ENCODE measurements around the gene PEPD.
"Not testable (repeated sequence)": the region's sequence is repeated elsewhere in the genome, so short reads cannot be mapped to it uniquely, and the experiment has no call there.

The PEPD gene

DNA sequence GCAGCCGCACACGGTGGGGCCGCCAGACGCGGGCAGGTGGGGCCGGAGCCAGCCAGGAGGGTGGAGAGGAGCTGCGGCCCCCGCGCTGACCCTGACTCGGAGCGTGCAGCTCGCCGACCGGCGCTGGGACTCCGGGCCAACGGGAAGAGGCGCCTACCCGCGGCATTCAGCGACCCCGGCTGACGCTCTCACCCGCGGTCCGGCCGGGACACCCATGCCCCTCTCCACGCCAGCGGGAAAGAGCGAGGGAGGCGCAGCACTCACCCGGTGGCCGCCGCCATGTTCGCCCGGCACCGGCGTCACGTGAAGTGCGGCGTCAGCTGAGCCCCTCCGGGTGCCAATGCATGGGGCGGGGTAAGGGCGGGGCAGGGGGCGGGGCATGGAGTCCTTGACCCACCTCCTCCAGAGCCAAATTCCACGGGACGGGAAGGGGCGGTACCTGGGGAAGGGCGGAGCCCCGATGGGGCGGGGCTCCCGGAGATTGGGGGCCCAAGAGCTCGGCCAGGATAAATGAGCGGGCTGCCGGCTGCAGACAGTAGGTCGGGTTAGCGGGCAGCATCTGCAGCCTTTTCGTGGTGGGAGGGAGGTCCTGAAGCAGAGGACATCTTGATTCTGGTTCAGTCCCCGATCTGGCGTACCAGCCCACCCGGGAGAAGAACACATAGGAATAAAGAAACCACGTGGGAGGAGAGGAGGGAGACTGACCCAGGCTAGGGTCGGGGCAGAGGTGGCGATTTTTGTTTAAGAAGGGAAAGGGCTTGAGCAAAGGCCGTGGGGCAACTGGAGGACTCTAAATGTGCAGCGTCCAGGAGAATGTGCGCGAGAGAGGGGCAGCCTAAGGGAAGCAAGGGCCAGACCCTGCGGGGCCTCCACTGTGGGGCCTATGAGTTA, at the start of gene PEPD:
Gene PEPD, minus strand, starts transcription at position 312 of the 891 bp plus-strand sequence. Its CDS starts 31 bp downstream, at position 281.
- DNase-seq (ENCODE audit: low read depth in 2 of 2), result peak; percentile 71 to 75

DNA sequence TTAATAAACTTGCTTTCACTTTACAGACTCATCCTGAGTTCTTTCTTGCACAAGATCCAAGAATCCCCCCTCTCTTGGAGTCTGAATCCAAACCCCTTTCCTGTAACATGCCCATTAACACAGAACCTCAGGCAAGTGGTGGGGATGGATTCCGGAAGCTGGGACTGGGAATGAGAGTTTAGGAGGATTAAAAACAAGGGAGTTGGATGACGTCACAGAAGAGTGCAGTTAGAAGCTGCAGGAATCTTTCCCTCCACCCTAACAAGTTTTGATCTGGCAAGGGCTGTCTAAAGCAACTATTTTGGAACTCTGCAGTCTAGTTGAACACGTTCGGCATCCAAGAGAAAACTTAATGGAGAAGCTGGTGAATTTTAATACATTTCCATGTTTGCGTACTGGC, 48.2 kb upstream of the PEPD start:
- DNase-seq (ENCODE audit: low read depth in 2 of 2), result no peak

DNA sequence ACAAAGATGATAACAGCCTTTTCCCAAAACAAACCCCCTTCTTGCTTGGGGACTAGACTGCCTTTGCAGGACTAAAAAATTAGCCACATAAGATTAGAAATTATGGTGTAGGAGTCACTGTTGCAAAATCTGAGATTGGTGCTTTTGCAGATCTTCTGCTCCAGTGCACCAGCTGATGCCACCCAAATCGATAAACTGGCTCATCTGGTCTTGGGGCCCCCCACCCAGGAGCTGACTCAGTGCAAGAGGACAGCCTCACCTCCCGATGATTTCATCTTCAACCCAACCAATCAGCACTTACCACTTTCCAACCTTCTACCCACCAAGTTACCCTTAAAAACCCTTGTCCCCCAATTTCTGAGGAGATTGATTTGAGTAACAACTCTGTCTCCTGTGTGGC, 47.1 kb upstream of the PEPD start:
- no peak for DNase-seq (ENCODE audit: low read depth in 2 of 2)

DNA sequence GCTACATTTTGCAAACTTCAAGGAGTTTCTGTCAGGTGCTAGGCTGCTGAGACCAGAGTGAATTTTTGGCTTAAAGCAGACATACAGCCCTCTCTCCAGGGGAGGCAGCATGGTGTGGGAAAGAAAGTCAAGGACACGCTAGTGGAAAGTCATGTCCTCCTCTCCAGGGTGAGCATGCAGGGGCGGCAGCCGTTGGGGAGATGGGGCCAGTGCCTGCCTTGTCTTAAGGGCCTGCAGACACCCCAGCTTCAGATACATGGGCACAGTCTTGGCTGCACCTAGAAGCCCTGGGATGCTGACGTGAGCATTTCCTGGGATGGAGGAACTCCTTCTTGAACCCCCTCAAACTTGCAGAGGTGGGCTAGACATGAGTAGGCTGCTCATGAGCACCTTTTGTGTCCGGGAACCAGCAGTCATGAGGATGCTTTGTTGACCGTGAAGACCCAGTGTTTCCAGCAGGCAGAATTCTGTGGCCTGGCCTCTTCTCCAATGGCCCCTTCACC, 43.3 kb upstream of the PEPD start:
- no peak for DNase-seq (ENCODE audit: low read depth in 2 of 2)

DNA sequence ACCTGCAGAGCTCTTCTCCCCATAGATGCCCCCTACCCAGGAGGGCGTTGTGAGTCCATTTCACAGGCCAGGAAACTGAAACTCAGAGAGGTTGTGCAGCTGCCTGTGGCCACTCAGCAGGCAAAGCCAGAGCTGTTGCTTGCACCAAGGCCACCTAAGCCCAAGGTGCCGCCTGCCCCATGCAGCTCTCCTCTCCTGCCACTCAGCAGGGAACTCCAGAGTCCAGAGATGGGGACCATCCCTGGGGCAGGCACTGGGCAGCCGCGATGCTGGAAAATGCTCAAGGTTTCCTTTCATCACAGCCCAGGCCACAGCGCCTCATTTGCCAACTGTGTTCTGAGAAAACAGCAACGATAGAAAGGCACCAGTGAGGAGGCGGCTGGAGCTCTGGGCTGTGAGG, 41.0 kb upstream of the PEPD start:
- no peak for DNase-seq (ENCODE audit: low read depth in 2 of 2)

DNA sequence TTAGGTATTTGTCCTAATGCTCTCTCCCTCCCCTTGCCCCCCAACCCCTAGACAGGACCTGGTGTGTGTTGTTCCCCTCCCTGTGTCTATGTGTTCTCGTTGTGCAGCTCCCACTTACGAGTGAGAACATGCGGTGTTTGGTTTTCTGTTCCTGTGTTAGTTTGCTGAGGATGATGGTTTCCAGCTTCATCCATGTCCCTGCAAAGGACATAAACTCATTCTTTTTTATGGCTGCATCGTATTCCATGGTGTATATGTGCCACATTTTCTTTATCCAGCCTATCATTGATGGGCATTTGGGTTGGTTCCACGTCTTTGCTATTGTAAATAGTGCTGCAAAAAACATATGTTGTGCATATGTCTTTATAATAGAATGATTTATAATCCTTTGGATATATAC, 40.1 kb upstream of the PEPD start:
- DNase-seq (ENCODE audit: low read depth in 2 of 2), result not testable (repeated sequence)

DNA sequence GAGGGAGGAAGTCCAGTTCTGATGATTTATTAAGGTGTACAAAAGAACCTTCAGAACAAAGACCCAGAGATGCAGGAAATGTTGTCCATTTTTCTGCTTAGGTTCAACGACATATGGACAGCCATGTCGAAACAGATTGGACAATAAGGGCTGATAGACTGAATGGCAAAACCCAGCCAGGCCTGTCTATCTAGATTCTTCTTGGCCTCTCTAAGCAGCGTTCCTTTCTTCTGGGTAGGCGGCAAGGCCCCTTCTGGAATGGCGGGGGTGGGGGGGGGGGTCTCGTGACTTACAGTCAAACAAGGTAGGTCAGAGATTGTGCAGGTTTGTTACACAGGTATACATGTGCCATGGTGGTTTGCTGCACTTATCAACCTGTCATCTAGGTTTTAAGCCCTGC, 39.7 kb upstream of the PEPD start:
- no peak for DNase-seq (ENCODE audit: low read depth in 2 of 2)

DNA sequence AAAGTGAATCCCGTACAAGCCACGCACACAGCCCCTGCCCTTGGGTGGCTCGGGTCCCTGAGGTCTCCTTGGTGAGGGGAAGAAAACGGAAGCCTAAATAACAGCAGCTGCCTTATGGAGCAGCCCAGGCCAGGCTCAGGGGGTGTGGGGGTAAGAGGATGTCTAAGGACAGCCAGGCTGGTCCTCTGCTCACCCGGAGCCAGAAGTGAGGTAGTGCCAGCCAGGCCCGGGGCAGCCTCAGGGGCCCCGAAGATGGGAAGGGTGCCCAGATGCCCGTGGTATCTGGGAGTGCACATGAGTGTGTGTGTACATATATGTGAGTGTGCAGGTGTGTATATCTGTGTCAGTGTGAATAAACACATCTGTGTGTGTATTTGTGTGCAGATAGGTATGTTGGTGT, 38.4 kb upstream of the PEPD start:
- DNase-seq (ENCODE audit: low read depth in 2 of 2), result no peak

DNA sequence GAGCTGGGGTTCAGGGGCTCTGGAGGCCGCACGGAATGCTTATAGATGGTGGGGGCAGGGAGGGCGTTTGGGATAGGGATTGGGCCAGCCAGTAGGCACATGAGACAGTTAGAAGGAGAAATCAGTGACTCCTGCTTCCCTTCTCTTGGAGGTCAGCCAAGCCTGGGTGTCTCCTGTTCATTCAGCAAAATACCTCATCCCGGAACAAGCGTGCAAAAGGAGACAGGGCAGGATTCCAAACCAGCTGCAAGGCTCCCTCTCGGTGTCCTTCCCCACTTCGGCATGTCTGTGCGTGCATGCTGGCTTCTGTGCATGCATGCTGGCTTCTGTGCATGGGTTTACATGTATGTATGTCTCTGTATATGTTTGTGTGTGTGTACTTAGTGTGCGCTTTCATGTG, 37.3 kb upstream of the PEPD start:
- DNase-seq (ENCODE audit: low read depth in 2 of 2), result no peak

DNA sequence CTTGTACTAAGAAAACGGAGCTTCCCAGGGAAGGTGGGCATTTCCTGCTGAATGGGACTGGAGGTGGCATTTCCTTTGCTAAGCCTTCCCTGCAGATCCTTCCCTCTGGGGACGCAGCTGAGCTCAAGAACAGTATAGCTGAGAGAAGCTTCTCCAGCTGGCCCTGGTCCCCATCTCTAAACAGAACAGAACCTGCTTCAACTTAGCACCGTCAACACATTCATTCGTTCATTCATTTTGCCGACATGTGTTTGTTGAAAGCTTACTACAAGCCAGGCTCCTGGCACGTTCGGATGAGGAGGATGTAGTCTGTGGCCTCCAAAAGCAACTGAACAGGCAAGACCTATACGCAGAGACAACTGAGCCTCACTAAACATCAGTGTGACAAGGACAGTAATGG, 36.6 kb upstream of the PEPD start:
- DNase-seq (ENCODE audit: low read depth in 2 of 2), result no peak

DNA sequence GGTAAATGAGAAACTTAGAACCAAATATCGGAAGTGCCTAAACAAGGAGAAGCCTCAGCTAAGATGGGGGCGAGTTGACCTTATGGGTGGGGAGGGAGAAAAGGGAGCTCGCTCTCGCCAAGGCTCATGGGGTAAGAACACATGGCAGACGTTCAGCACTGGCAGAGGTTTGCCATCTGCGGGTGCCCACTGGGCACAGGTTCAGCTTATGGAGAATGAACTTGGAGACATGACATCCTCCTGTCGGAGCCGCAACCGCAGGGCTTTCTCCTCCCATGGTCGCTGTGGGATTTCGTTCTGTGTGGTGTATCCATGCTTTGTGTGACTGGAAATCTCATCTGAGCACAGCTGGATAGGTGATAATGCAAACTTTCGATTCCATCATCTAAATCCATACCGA, 36.1 kb upstream of the PEPD start:
- no peak for DNase-seq (ENCODE audit: low read depth in 2 of 2)

DNA sequence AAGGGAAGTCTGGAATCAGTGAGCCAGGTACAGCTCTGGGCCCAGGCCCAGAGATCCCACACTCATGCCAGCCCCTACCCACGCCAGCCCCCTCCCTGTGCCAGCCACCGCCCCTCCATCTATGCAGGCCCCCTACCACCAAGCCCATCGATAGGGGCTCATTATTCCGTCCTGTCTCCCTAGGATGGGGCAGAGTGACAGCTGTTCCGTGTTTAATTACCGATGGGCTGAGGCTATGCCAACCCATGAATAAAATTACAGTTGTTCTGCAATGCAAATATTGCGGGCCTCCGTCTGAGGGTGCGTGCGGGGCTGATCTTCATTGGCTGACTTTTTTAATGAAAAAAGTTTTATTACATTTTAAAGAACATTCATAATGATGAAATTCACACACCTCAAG, 35.6 kb upstream of the PEPD start:
- DNase-seq (ENCODE audit: low read depth in 2 of 2), result no peak

DNA sequence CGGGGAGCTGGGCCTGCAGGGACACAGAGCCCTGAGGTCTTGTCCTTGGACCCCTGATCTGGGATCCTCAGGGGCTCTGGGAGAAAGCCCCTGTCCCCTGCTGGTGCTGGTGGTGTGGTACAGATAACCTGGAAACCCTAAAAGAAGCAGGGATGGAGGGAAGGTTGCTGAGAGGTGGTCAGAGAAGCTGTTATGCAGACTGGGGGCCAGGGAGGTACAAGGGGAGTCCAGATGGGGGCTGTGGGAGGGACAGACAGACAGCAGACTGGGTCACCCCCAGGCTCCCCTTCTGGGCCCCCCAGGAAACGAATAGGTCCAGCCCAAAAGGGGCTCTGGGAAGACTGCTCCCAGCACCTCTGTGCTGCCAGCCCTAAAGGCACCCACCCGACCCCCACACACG, 34.7 kb upstream of the PEPD start:
- no peak for DNase-seq (ENCODE audit: low read depth in 2 of 2)

DNA sequence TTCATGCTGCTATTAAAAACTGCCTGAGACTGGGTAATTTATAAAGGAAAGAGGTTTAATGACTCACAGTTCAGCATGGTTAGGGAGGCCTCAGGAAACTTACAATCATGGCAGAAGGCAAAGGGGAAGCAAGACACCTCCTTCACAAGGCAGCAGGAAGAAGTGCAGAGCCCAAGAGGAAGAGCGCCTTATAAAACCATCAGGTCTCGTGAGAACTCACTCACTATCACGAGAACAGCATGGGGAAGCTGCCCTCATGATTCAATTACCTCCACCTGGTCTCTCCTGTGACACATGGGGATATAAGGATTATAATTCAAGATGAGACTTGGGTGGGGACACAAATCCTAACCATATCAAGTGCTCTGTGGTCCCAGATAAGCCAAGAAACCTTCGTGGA, 34.1 kb upstream of the PEPD start:
- DNase-seq (ENCODE audit: low read depth in 2 of 2), result not testable (repeated sequence)

DNA sequence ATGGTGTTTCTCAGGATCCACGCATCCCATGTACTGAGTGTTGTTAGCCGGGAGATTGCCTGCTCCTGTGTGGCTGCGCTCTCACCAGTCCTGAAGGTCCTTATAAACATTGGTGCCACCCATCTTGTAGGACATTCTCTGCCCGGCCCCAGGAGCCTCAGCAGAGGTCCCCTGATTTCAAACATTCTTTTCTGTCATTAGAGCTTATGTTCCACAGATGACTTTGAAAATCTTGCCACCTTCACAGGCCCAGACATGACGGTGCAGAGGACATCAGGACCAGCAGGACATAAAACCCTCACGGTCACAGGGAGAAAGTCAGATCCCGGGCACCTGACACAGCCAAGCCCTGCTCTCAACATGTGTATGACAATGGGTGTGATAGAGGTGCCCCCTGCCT, 33.2 kb upstream of the PEPD start:
- DNase-seq (ENCODE audit: low read depth in 2 of 2), result no peak

DNA sequence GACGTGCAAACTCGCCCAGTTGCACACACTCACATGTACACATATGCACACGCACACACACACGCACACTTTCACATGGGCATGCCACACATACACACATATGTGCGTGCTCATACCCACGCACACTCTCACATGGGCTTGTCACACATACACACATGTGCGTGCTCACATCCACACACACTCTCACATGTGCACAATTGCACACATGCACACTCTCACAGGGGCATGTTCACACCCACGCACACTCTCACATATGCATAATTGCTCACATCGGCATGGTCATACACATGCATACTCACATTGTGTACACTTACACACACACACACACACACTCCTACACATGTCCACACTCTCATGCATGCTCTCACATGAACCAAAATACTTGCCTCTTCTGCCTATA, 32.8 kb upstream of the PEPD start:
- DNase-seq (ENCODE audit: low read depth in 2 of 2), result no peak

DNA sequence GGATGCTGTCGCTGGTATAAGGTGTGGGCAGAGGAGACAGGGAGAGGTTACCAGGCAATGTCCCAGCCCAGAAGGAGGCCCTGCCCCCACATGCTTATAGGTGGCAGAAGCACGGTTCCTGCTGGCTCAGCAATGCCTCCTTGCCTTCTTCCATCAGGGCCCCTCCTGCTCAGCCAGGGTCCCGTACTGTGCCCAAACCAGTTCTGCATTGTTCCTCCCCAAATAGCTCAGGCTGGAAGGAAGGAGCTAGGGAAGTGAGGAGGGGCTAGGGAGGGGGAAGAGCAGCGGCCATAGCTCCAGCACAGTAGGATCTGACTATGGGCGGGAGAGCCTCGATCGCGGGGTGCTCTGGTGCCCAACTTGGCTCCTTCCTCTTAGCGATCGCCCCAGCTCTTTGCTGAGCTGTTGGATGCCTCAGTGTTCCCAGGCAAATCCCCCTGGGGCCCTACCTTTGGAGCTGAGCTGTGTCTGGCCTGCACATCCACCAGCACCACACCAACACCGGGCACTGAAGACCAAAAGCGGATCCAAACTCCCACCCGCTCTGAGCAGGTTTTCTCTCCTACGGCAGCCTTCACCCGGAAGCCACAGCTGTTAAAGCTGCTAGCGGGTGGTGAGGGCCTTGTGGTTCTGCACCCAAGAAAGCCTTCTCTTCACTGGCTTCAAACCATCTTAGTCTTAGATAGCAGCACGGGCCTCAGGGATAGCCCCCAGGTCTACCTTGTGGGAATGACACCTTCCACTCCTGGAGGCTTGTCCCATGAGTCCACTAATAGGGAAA, 32.1 kb upstream of the PEPD start:
- DNase-seq (ENCODE audit: low read depth in 2 of 2), result no peak

DNA sequence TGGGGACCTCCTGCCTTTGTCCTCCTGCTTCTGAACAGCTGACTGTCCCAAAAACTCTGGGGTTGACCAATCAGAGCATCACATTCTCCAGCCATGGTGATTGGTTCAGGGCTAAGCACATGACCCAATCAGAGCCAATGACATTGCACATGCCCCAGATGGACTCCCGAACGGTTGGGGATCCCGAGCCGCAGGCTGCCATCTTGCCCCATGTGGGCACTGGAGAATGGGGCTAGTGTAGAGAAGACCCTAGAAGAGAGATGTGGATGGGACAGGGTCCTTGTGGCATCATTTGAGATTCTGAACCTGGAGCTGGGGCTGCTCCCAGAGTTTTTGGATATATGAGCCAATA, 31.3 kb upstream of the PEPD start:
- no peak for DNase-seq (ENCODE audit: low read depth in 2 of 2)

DNA sequence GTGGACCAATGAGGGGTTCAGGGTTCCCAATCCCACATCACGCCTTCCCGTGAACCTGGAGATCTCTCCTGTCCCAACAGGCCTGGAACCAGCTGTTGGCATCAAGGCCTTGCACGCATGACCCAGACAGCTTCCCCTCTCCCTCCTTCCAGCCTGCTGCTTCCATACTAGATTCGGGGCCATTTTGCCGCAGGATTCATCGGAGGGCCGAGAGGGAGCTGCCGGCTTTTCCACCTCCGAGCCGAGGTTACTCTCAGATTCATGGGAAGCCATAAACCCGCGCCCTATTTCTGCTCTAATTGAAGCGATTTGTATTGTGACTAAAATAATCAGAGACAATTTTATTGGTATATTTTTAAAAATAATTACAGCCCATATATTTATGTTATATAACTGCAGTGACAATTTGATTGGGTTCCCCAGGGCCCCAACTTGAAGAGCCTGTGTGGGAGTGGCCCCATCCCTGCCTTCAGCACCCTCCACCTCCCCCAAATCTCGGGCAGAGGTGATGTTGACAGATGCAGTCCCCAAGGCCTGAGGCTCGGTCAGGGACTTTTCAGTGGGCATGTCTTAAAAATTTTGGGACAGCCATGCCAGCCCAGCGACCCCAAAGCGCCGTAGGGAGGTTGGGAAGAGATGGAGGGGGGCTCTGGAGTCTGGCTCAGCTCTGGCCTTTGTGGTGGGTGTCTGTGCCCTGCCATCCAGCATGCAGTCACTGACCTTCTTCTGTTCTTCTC, 30.8 kb upstream of the PEPD start:
- no peak for DNase-seq (ENCODE audit: low read depth in 2 of 2)

DNA sequence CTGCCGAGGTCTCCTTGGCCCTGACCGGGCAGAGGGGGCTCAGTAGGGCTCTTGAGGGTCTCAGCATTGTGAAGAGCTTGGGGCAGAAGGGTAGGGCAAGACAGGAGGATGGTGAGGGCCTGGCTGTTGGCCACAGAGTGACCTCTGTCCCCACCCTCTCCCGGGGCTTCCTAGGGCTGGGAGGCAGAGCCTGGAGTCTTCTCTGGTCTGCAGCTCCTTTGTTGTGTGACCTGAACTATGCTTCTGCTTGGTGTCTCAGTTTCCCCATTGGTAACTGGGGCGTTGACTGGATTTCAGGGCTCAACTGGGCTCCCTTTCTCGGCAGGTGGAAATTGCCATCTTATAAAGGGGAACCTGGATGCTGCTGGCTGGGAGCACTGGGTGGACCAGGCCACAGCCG, 30.1 kb upstream of the PEPD start:
- no peak for DNase-seq (ENCODE audit: low read depth in 2 of 2)

DNA sequence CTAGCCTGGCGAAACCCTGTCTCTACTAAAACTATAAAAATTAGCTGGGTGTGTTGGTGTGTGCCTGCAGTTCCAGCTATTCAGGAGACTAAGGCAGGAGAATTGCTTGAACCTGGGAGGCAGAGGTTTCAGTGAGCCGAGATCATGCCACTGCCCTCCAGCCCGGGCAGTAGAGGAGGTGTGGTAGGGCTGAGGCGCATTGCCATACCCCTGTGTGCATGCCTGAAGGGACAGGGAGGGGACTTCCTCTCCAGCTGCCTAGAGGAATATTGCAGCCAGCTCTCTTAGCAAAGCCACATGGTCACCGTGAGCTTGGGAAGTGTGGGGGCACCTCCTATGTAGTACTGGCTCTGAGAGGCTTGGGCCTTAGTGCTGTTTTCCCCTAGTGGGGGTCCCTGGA, 29.2 kb upstream of the PEPD start:
- no peak for DNase-seq (ENCODE audit: low read depth in 2 of 2)

DNA sequence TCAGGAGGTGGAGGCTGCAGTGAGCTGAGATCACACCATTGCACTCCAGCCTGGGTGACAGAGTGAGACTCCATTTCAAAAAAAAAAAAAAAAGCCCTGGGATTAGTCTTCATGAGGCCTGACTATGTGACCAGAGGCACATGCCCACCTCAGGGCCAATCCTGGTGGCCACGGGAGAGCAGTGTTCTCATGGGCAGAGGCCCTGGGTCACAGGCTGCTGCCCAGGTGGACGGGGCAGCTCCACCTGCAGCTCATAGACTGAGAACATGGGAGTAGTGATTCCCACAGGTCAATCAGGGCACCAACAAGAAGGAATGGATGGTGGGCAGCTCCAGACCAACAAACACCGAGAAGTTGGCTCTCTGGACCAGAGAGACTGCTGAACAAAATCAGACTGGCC, 26.1 kb upstream of the PEPD start:
- DNase-seq (ENCODE audit: low read depth in 2 of 2), result no peak
